Activated T-cell treated with anti-CD3 and anti-CD28 coated beads for 1 hour (primary cell): ENCODE data around the gene GABRG3.

Source experiments
- DNase-seq: peaks from one replicate; pipeline ENCODE4 v3.0.0-alpha.2; 2020; ENCODE audit warnings: low read depth

GABRG3 gene

GRCh38 chr15:27582726-27583410 is 611.9 kb downstream of the GABRG3 start:
- no peak for DNase-seq

GRCh38 chr15:27583651-27584050 is 612.7 kb downstream of the GABRG3 start:
- DNase-seq: no peak

- no peak for DNase-seq
Measured at GRCh38 chr15:27585041-27585640, 614.2 kb downstream of the GABRG3 start.

GRCh38 chr15:27587810-27588209 is 616.8 kb downstream of the GABRG3 start:
- no peak for DNase-seq

GRCh38 chr15:27589260-27589659 is 618.3 kb downstream of the GABRG3 start:
- DNase-seq: no peak

- no peak for DNase-seq
Measured at GRCh38 chr15:27589782-27590181, 618.8 kb downstream of the GABRG3 start.
